ENCODE measurements around the gene CNPY4.

Gene CNPY4

GRCh38 chr7:100119072-100119969 lies at the start of gene CNPY4, which contains the start of gene TAF6:
Gene CNPY4 (plus strand): TSS chr7:100119634. CDS start chr7:100119745, 111 bp downstream.
Gene TAF6 (minus strand): TSS chr7:100119358. CDS start chr7:100114209, 5,149 bp downstream.
- H3K4me3 ChIP-seq (ENCODE audit: low read length), result peak within 1 kb of the TSS; percentile 96
- TF ChIP-seq CTCF (conservative IDR thresholded peaks at IDR 0.05; ENCODE audit: low read length), result 0 out of 2 replicates have a peak, but pooled peaks have one; percentile 7
- peak; percentile 94 for DNase-seq (ENCODE audit: low read depth)

- H3K4me3 ChIP-seq (ENCODE audit: low read length), result no peak overlapping the region
- DNase-seq (ENCODE audit: low read depth), result no peak
- no peak for TF ChIP-seq CTCF (conservative IDR thresholded peaks at IDR 0.05; ENCODE audit: low read length)
These were observed 49.4 kb upstream of the CNPY4 start for GRCh38 chr7:100069991-100070390.

GRCh38 chr7:100071018-100071723 lies 48.3 kb upstream of the CNPY4 start:
- TF ChIP-seq CTCF (conservative IDR thresholded peaks at IDR 0.05; ENCODE audit: low read length), result no peak
- no peak overlapping the region for H3K4me3 ChIP-seq (ENCODE audit: low read length)
- no peak for DNase-seq (ENCODE audit: low read depth)

- TF ChIP-seq CTCF (conservative IDR thresholded peaks at IDR 0.05; ENCODE audit: low read length), result no peak
- H3K4me3 ChIP-seq (ENCODE audit: low read length), result no peak overlapping the region
- no peak for DNase-seq (ENCODE audit: low read depth)
These were observed 47.0 kb upstream of the CNPY4 start for GRCh38 chr7:100072462-100072861.

- no peak for DNase-seq (ENCODE audit: low read depth)
- no peak overlapping the region for H3K4me3 ChIP-seq (ENCODE audit: low read length)
- TF ChIP-seq CTCF (conservative IDR thresholded peaks at IDR 0.05; ENCODE audit: low read length), result no peak
These were observed 44.6 kb upstream of the CNPY4 start for GRCh38 chr7:100074841-100075240.

- no peak overlapping the region for H3K4me3 ChIP-seq (ENCODE audit: low read length)
- no peak for TF ChIP-seq CTCF (conservative IDR thresholded peaks at IDR 0.05; ENCODE audit: low read length)
- no peak for DNase-seq (ENCODE audit: low read depth)
These were observed 44.0 kb upstream of the CNPY4 start for GRCh38 chr7:100075418-100075817.
